HG02588 (cell line): ENCODE data around the gene DCAF6.

Source experiments
- ATAC-seq: cut with Tn5 transposase; IDR thresholded peaks from one replicate; pipeline ENCODE4 v1.9.1; 2021; ENCODE audit warnings: mild to moderate bottlenecking, moderate library complexity; ENCODE audit not compliant: unreplicated experiment

DCAF6 gene

DNA sequence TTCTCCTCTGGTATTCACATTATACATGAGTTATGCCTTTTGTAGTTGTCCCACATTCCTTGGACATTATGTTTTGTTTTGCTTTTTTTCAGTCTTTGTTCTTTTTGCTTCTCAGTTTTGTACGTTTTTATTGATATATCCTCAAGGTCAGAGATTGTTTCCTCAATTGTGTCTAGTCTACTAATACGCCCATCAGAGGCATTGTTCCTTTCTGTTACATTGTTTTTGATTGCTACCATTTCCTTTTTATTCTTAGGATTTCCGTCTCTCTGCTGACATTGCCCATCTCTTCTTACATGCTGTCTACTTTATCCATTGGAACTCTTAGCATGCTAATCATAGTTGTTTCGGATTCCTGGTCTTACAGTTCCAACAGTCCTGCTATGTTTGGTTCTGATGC lies 28.2 kb downstream of the DCAF6 start:
- no peak for ATAC-seq

- ATAC-seq, result no peak
Observed at GRCh38 chr1:167966050-167966449, 29.6 kb downstream of the DCAF6 start.

GRCh38 chr1:167968569-167968968 lies 32.1 kb downstream of the DCAF6 start:
- no peak for ATAC-seq

GRCh38 chr1:167973832-167974231 lies 37.3 kb downstream of the DCAF6 start:
- no peak for ATAC-seq

DNA sequence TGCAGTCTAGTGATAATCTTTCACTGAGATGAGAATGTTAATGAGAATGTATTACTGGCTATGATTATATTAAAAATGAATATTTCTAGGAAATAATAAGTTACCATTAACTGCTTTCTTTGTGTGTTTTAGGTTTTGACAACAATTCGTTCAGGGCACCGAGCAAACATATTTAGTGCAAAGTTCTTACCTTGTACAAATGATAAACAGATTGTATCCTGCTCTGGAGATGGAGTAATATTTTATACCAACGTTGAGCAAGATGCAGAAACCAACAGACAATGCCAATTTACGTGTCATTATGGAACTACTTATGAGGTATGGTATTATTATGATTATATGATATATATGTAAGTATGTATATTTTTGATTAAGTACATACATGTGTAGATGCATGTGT lies 38.2 kb downstream of the DCAF6 start:
- ATAC-seq, result no peak

- ATAC-seq, result no peak
Observed at GRCh38 chr1:167977245-167977644, 40.8 kb downstream of the DCAF6 start.

- no peak for ATAC-seq
Observed at GRCh38 chr1:167981933-167982332, 45.5 kb downstream of the DCAF6 start.

GRCh38 chr1:167983797-167984420 lies 47.4 kb downstream of the DCAF6 start:
- no peak for ATAC-seq

- ATAC-seq, result no peak
Observed at GRCh38 chr1:167984886-167985489, 48.5 kb downstream of the DCAF6 start.

GRCh38 chr1:167987174-167987573 lies 50.7 kb downstream of the DCAF6 start:
- no peak for ATAC-seq

GRCh38 chr1:167991546-167991945 lies 55.1 kb downstream of the DCAF6 start:
- ATAC-seq, result no peak

DNA sequence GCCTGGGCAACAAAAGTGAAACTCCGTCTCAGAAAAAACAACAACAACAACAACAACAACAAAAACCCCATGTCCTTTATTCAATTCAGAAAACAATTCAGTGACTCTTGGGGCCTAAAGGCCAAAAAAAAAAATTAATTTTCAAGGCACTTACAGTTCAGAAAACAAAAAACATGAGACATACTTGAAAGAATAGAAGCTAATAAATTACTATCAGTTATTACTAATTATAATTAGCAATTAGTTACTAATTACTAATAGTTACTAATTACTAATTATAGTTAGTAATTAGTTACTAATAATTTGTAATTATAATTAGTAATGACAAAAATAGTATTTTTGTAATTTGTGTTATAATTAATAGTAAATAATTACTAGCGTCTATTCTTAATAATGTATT lies 57.2 kb downstream of the DCAF6 start:
- no peak for ATAC-seq

GRCh38 chr1:167994560-167994959 lies 58.1 kb downstream of the DCAF6 start:
- no peak for ATAC-seq

- no peak for ATAC-seq
Observed at GRCh38 chr1:167995038-167995437, 58.6 kb downstream of the DCAF6 start.

DNA sequence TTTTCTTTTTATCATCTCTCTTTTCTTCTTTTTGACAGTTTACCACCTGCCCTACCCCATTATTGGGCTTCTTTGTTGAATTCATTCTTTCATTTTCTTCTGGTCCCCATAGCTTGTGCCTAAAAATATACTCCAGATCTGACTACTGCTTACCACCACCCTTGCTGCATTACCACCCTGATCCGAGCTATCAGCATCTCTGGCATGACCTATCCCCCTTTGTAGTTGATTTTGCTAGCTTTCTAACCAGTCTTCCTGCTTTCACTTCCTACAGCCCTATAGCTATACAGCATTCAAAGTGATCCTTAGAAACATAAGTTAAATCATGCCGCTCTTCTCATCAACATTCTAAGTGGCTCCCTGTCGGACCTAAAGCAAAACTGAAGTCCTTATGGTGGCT lies 59.8 kb downstream of the DCAF6 start:
- ATAC-seq, result no peak

DNA sequence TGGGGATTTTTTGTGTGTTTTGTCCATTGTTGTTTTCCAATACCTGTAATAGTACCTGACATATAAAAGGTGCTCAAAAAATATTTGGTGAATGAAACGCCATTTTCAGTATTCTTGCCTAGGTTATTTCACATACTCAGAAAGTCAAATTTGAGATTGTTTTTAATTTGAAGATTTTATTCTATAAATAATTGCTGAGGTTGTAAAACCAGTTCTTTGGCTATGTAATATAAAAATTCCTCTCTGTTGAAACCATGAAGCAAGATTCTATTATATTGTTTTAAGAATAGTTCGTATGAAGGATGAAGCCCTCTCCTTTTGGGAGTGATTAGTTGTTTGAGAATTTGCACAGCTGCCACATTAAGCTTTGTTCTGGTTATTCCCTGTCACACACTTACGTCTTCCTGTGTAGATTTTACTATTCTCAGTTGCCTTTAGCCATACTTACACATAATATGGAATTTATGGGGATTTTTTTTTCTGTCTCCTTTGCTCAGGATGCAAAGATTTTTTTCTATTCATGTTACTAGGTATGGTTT lies 60.6 kb downstream of the DCAF6 start:
- no peak for ATAC-seq

GRCh38 chr1:167999877-168000276 lies 63.4 kb downstream of the DCAF6 start:
- ATAC-seq, result no peak

DNA sequence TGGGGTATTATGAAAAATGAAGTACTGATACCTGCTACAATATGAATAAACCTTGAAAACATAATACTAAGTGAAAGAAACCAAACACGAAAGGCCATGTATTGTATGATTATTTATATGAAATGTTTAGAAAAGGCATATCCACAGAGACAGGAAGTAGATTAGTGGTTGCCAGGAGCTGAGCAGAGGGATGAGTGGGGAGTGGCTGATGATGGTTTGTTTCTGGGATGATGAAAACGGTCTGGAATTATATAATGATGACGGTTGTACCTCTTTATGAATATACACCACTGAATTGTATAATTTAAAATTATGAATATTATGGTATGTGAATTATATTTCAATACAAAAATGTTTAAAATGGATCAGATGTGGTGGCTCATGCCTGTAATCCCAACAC lies 64.2 kb downstream of the DCAF6 start:
- no peak for ATAC-seq

- no peak for ATAC-seq
Observed at GRCh38 chr1:168001213-168001612, 64.7 kb downstream of the DCAF6 start.

DNA sequence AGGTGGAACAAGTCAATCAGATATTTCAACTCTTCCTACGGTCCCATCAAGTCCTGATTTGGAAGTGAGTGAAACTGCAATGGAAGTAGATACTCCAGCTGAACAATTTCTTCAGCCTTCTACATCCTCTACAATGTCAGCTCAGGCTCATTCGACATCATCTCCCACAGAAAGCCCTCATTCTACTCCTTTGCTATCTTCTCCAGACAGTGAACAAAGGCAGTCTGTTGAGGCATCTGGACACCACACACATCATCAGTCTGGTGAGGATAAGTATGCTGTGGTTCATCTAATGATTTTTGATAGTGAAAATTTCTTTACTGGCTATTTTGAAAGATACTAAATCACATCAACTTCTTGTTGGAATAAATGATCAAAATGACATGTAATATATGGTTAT lies 68.0 kb downstream of the DCAF6 start:
- no peak for ATAC-seq

- ATAC-seq, result no peak
Observed at GRCh38 chr1:168005529-168005928, 69.0 kb downstream of the DCAF6 start.

DNA sequence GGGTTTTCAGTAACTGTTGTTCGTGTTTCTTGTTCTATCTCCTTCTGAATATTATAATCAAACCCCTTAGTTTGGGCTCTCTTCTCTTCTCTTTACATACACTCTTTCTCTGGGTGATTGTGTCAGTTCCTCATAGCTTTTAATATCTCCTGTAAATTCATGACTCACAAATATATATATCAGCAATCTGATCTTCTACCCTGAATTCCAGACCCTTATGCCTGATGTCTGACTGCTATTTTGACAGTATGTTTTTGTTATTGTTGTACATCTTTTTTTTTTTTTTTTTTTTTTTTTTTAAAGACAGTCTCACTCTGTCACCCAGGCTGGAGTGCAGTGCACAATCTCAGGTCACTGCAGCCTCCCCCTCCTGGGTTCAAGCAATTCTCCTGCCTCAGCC lies 71.2 kb downstream of the DCAF6 start:
- ATAC-seq, result no peak

- ATAC-seq, result no peak
Observed at GRCh38 chr1:168008595-168008994, 72.1 kb downstream of the DCAF6 start.
